H1 (cell line): ENCODE measurements around the gene WWC1. TPM values are rescaled to one million over a fixed set of nuclear protein-coding genes. Genes with fewer than 3 reads are reported as not detected.

Source experiments
- CTCF ChIP-seq, 3 experiments: IDR thresholded peaks; 1 replicate in 2 of 3; 2 replicates in 1 of 3; pipeline versions ENCODE4 v1.5.1 to v1.6.1; 2011; ENCODE audit warnings: low read length in 3 of 3, mild to moderate bottlenecking in 3 of 3, inconsistent platforms in 2 of 3, low read depth in 1 of 3, moderate library complexity in 1 of 3; ENCODE audit not compliant: insufficient read depth in 1 of 3; ENCODE audit errors: control extremely low read depth in 1 of 3
- JUN ChIP-seq: IDR thresholded peaks from 2 replicates; pipeline ENCODE4 v1.6.1; 2011; ENCODE audit warnings: low read depth, mild to moderate bottlenecking, improper control_type of control experiment, low read length
- KDM1A ChIP-seq: fragments of 200-600, 300-600 bp; sonication (generic); IDR thresholded peaks from 2 replicates; pipeline ENCODE4 v1.7.1; 2016; ENCODE audit warnings: mild to moderate bottlenecking, low read length, borderline replicate concordance
- NRF1 ChIP-seq: IDR thresholded peaks from 2 replicates; pipeline ENCODE4 v1.6.1; 2011; ENCODE audit warnings: mild to moderate bottlenecking, low read depth, low read length, improper control_type of control experiment
- SIX5 ChIP-seq: IDR thresholded peaks from 2 replicates; pipeline ENCODE4 v1.6.1; 2011; ENCODE audit warnings: mild to moderate bottlenecking, low read depth, low read length
- polyA plus RNA-seq, 7 experiments: library from polyadenylated mRNA; depleted of rRNA in 3 of 7; stranded (reverse) in 5 of 7; unstranded in 2 of 7; fragments of >200 nt in 5 of 7; fragments of 200-250 nt in 2 of 7; gene quantifications; 1 replicate in 5 of 7; 2 replicates in 1 of 7; 4 replicates in 1 of 7; pipeline versions ENCODE4 v1.2.1 to v1.2.3, GENCODE V29; 2011 to 2013; ENCODE audit warnings: missing spikeins in 2 of 7, mixed read lengths in 2 of 7
- total RNA-seq: library from RNA; stranded (reverse); fragmentation: NEBNext Ultra II Directional; extraction: Animal tissue kit (Norgen Biotek cat#: 25700); gene quantifications from 2 replicates; pipeline ENCODE4 v1.2.1, GENCODE V29; 2021
- TF ChIP-seq, protein P1 (sequence below): fragments of 300-600 bp; sonication (generic); IDR thresholded peaks from 2 replicates; pipeline ENCODE4 v1.7.1; 2012; ENCODE audit warnings: low read length, moderate library complexity, mild to moderate bottlenecking, inconsistent platforms; ENCODE audit not compliant: insufficient replicate concordance

The WWC1 gene
- total and polyA plus RNA-seq, 2 of the 8 experiments (the other 6 are each of a cell fraction or from before 2014, with no cell fraction given) = 16.4 to 41.1 TPM

DNA sequence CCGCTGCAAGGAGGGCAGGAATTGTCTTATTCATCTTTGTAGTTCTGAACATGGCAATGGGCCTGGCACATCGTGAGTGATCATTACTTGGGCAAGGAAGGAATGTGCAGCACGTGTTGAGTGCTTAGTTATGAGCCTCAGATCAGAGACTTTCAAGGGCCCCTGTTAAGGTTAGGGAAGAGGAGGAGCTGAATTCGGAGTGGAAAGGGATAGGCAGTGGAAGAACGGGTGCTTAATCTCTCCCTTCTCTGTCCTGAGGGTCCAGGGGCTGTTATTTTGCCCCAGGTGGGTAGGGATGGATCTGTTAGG, 135.4 kb downstream of the WWC1 start (continued):
- TF ChIP-seq CTCF (IDR thresholded peaks at IDR 0.05; ENCODE audit: control extremely low read depth in 1 of 3, insufficient read depth in 1 of 3, low read depth in 1 of 3, low read length in 3 of 3) (no peak), JUN (no peak), NRF1 (no peak), KDM1A (no peak), SIX5 (no peak)
- TF ChIP-seq, protein P1, sequence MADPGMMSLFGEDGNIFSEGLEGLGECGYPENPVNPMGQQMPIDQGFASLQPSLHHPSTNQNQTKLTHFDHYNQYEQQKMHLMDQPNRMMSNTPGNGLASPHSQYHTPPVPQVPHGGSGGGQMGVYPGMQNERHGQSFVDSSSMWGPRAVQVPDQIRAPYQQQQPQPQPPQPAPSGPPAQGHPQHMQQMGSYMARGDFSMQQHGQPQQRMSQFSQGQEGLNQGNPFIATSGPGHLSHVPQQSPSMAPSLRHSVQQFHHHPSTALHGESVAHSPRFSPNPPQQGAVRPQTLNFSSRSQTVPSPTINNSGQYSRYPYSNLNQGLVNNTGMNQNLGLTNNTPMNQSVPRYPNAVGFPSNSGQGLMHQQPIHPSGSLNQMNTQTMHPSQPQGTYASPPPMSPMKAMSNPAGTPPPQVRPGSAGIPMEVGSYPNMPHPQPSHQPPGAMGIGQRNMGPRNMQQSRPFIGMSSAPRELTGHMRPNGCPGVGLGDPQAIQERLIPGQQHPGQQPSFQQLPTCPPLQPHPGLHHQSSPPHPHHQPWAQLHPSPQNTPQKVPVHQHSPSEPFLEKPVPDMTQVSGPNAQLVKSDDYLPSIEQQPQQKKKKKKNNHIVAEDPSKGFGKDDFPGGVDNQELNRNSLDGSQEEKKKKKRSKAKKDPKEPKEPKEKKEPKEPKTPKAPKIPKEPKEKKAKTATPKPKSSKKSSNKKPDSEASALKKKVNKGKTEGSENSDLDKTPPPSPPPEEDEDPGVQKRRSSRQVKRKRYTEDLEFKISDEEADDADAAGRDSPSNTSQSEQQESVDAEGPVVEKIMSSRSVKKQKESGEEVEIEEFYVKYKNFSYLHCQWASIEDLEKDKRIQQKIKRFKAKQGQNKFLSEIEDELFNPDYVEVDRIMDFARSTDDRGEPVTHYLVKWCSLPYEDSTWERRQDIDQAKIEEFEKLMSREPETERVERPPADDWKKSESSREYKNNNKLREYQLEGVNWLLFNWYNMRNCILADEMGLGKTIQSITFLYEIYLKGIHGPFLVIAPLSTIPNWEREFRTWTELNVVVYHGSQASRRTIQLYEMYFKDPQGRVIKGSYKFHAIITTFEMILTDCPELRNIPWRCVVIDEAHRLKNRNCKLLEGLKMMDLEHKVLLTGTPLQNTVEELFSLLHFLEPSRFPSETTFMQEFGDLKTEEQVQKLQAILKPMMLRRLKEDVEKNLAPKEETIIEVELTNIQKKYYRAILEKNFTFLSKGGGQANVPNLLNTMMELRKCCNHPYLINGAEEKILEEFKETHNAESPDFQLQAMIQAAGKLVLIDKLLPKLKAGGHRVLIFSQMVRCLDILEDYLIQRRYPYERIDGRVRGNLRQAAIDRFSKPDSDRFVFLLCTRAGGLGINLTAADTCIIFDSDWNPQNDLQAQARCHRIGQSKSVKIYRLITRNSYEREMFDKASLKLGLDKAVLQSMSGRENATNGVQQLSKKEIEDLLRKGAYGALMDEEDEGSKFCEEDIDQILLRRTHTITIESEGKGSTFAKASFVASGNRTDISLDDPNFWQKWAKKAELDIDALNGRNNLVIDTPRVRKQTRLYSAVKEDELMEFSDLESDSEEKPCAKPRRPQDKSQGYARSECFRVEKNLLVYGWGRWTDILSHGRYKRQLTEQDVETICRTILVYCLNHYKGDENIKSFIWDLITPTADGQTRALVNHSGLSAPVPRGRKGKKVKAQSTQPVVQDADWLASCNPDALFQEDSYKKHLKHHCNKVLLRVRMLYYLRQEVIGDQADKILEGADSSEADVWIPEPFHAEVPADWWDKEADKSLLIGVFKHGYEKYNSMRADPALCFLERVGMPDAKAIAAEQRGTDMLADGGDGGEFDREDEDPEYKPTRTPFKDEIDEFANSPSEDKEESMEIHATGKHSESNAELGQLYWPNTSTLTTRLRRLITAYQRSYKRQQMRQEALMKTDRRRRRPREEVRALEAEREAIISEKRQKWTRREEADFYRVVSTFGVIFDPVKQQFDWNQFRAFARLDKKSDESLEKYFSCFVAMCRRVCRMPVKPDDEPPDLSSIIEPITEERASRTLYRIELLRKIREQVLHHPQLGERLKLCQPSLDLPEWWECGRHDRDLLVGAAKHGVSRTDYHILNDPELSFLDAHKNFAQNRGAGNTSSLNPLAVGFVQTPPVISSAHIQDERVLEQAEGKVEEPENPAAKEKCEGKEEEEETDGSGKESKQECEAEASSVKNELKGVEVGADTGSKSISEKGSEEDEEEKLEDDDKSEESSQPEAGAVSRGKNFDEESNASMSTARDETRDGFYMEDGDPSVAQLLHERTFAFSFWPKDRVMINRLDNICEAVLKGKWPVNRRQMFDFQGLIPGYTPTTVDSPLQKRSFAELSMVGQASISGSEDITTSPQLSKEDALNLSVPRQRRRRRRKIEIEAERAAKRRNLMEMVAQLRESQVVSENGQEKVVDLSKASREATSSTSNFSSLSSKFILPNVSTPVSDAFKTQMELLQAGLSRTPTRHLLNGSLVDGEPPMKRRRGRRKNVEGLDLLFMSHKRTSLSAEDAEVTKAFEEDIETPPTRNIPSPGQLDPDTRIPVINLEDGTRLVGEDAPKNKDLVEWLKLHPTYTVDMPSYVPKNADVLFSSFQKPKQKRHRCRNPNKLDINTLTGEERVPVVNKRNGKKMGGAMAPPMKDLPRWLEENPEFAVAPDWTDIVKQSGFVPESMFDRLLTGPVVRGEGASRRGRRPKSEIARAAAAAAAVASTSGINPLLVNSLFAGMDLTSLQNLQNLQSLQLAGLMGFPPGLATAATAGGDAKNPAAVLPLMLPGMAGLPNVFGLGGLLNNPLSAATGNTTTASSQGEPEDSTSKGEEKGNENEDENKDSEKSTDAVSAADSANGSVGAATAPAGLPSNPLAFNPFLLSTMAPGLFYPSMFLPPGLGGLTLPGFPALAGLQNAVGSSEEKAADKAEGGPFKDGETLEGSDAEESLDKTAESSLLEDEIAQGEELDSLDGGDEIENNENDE = no peak
